HG02610 (cell line): ENCODE measurements around the gene RABGGTB.
"Not testable (repeated sequence)": the region's sequence is repeated elsewhere in the genome, so short reads cannot be mapped to it uniquely, and the experiment has no call there.

Experiments used
- ATAC-seq: cut with Tn5 transposase; IDR thresholded peaks from one replicate; pipeline ENCODE4 v1.9.1; 2021; ENCODE audit warnings: mild to moderate bottlenecking, moderate library complexity; ENCODE audit not compliant: unreplicated experiment

The RABGGTB gene

DNA sequence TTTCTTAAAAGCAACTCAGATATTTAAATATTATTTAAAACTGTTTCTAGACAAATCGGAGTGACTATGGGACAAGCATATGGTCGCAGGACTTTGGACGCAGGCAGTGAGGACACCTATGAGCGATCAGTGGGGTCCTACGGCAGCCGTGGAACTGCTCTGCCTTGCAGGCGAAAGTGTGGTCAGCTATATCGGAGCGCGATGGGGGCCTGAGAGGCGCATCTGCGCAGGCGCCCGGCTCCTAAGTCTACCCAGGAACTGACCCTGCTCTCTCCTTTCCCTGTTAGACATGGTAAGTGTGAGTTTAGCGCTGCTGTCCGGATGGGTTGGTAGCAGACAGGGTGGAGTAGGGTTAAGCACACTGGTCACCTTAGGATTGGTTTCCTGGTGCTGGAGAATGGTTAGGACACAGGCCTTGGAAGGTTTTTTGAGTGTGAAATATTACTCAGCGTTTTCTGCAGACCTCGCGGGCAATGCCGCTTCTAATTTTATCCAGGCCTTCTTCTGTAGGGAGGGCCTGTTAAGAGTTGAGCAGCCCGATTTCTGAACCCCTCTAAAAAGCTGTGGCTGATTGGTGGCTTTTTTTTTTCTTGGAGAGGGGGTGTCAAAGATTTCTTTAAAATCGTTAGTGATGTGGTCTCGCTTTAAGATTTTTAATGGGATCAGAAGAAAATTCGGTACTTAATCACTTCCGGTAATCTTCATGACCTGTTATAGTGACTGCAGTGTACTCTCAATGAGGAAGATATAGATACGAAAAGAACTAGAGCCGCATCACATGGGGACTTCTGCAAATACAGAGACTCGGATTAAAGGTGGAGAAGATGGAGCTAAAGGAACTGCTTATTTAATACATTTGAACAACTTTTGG lies at the start of gene RABGGTB:
TSS of gene RABGGTB (plus strand) at position 274 of the 871 bp plus-strand sequence. CDS start at position 290, 16 bp downstream.
- ATAC-seq = peak; percentile 58

DNA sequence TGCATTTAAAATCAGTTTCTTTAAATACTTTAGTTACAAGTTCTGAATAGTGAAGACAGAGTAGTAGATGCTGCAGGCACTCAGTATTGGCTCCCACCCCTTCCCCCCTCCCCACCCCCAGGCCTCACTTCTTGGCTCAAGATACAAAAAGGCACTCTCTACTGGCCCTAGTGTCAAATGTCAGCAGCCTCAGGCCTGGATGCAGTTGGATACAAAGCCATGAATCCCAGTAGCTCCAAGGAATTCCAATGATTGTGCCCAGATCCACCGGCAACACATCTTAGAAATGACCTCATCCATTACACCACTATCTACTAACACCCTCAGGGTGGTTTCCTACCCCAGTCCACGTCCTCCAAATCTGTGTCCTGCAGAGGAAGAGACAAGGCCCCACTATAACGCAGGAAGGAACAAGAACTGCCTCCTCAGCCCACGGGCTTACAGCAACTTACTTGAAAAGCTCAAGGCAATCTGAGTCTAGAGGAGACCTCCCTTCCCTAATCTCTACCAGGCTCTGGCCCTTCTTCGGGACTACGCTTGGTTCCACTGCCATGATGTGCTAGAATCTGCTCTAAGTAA lies 43.9 kb upstream of the RABGGTB start:
- ATAC-seq = no peak

DNA sequence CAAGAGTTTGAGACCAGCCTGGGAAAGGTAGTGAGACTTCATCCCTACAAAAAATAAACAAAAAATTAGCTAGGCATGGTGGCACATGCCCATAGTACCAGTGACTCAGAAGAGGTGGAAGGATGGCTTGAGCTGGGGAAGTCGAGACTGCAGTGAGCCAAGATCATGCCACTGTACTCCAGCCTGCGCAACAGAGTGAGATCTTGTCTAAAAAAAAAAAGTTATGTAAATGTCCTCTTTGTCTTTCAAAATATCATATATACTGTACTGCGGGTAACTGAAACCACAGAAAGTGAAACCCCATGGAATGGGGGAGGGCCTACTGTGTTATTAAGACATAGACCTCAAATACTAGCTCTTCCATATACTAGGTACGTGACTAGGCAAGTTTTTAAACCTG lies 40.8 kb upstream of the RABGGTB start:
- no peak for ATAC-seq

DNA sequence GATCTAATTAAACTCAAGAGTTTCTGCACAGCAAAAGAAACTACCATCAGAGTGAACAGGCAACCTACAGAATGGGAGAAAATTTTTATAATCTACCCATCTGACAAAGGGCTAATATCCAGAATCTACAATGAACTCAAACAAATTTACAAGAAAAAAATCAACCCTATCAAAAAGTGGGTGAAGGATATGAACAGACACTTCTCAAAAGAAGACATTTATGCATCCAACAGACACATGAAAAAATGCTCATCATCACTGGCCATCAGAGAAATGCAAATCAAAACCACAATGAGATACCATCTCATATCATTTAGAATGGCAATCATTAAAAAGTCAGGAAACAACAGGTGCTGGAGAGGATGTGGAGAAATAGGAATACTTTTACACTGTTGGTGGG lies 28.8 kb upstream of the RABGGTB start:
- ATAC-seq = not testable (repeated sequence)

DNA sequence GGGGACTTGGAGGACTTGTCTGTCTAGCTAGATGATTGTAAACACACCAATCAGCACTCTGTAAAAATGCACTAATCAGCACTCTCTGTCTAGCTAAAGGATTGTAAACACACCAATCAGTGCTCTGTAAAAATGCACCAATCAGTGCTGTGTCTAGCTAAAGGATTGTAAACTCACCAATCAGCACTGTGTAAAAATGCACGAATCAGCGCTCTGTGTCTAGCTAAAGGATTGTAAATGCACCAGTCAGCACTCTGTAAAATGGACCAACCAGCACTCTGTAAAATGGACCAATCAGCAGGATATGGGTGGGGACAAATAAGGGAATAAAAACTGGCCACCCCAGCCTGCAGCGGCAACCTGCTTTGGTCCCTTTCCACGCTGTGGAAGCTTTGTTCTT lies 27.5 kb upstream of the RABGGTB start:
- not testable (repeated sequence) for ATAC-seq

DNA sequence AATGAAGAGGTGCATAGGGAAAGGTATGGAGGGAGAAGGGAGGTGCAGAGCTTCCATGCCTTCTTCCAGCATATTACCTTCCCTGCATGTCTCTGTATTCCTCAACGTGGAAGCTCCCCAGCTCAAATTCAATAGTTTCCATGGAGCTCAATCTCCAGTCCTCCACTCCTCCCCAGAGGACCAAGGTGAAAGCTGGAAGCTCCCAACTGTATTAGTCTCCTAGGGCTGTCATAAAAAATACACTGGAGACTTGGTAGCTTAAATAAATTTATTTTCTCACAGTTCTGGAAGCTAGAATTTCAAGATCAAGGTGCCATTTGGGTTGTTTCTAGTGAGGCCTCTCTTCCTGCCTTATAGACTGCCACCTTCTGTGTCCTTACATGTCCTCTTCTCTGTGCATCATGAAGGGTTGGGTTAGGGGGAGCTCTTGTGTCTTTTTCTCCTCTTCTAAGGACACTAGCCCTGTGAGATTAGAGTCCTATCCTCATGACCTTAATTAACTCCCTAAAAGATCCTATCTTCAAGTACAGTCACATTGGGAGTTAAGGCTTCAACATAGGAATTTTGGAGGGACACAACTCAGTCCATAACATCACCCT lies 21.9 kb upstream of the RABGGTB start:
- no peak for ATAC-seq

DNA sequence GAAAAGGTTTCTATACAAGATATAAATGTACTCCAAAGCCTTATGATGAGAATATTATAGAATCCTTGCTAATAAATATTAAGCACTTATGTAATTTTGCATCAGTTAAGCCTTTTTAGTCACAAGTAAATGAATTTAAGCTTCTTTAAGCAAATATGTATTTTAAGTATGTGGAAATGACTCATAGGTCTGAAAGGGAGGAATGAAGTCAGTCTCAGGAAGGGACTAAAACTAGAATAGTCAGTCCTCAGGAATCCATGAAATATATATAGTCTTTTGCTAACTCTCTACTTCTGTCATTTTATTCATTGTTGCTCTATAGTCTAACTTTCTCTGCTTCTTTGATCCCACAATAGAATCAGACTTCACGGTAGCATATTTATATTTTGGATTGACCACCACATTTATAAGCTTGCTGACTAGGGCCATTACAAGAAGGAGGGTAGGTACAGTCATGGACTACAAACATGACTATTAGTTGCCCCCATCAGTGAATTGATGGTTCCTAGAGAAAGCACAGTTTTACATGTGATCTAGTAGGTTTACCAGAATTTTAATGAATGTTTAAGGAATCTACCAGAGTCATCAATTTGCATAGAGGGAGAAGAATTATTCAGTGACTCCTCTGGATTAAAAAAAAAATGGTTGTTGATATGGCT lies 20.2 kb upstream of the RABGGTB start:
- ATAC-seq = no peak

DNA sequence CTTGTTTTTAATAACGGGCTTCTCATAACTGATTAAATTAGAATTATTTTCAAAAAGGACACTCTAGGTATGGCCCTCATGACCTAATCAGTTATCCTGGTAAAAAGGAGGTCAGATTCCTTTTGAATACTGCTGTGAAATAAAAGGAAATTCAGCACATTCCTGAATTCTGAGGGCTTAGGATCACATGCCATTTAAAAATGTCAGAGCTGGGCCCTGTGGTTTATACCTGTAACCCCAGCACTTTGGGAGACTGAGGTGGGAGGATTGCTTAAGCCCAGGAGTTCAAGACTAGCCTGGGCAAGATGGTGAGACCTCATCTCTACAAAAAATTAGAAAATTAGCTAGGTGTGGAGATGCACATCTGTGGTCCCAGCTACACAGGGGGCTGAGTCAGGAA lies 18.0 kb upstream of the RABGGTB start:
- no peak for ATAC-seq

DNA sequence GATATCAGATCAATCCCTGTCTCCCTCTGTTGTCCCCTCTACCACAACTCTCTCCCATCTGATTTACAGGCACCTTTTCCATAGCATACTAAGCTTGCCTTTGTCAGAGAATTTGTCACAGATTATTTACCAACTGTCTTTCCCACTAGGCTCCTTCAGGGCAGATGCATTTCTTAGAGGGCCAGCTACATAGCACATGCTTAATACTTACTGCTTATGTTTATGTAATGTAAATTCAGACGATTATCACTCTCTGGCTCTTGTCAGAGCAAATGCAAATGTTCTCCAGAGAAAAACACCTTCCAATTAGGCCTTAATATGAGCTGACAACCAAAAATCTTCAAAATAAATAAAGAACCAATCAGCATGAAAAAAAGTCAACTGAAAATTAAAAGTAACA lies 15.3 kb upstream of the RABGGTB start:
- no peak for ATAC-seq

DNA sequence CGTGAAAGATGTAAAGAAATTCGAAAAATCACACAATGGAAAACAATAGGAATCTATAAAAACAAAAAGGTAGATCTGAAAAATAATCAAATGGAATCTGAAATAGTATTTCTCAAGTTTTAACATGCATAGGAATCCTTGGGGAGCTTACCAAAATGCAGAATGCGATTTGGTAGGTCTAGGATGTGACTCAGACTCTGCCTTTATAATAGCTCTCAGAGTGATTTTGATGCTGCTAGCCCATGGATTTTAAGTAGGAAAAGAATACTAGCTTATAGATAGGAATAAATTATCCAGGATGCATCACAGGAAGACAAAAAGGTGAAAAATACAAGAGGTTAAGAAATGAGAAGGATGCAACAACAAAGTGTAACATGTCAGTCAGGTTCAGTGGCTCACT lies 14.1 kb upstream of the RABGGTB start:
- no peak for ATAC-seq

DNA sequence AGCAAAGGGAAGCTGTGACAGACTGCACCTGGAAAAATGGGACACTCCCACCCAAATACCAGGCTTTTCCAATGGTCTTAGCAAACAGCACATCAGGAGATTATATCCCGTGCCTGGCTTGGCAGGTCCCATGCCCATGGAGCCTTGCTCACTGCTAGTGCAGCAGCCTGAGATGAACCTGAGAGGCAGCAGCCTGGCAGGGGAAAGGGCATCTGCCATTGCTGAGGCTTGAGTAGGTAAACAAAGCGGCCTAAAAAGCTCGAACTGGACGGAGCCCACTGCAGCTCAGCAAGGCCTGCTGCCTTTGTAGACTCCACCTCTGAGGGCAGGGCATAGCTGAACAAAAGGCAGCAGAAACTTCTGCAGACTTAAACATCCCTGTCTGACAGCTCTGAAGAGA lies 8.2 kb upstream of the RABGGTB start:
- not testable (repeated sequence) for ATAC-seq

DNA sequence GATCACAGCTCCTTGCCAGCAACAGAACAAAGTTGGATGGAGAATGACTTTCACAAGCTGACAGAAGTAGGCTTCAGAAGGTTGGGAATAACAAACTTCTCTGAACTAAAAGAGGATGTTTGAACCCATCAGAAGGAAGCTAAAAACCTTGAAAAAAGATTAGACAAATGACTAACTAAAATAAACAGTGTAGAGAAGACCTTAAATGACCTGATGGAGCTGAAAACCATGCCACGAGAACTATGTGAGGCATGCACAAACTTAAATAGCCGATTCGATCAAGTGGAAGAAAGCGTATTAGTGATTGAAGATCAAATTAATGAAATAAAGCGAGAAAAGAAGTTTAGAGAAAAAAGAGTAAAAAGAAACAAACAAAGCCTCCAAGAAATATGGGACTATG lies 7.4 kb upstream of the RABGGTB start:
- not testable (repeated sequence) for ATAC-seq

DNA sequence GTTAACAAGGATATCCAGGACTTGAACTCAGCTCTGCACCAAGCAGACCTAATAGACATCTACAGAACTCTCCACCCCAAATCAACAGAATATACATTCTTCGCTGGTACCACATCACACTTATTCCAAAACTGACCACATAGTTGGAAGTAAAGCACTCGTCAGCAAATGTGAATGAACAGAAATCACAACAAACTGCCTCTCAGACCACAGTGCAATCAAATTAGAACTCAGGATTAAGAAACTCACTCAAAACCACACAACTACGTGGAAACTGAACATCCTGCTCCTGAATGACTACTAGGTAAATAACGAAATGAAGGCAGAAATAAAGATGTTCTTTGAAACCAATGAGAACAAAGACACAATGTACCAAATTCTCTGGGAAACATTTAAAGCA lies 5.9 kb upstream of the RABGGTB start:
- ATAC-seq = not testable (repeated sequence)

DNA sequence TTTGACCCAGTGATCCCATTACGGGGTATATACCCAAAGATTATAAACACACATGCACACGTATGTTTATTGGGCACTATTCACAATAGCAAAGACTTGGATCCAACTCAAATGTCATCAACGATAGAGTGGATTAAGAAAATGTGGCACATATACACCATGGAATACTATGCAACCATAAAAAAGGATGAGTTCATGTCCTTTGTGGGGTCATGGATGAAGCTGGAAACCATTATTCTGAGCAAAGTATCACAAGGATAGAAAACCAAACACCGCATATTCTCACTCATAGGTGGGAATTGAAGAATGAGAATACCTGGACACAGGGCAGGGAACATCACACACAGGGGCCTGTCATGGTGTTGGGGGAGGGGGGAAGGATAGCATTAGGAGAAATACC lies 2.1 kb upstream of the RABGGTB start:
- not testable (repeated sequence) for ATAC-seq

DNA sequence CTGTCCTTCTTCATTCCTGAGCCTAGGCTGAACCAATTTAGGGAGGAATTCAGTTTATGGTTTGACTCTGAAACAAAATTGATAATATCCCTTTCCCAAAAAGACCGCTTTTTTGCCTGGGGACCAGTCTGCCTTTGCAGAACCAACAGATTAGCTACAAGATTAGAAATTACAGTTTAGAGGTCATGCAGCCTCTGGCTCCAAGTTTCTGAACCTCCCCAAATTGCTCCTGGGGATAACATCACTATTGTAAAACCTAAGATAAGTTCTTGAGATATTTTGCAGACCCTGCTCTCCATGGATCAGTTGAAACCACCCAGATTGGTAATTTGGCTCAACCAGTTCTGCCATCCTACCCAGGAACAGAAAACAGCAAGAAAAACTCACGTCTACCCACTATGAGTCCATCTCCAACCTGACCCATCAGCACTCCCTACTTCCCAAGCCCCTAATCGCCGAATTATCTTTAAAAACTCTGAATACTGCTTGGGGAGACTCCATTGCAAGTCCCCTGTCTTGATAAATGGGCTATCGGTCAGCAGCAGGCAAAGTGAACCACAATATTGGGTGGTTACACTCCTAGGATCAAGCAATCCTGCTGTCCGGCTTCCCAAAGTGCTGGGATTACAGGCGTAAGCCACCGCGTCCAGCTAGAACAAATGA lies 605 bp upstream of the RABGGTB start:
- peak; percentile 11 for ATAC-seq

DNA sequence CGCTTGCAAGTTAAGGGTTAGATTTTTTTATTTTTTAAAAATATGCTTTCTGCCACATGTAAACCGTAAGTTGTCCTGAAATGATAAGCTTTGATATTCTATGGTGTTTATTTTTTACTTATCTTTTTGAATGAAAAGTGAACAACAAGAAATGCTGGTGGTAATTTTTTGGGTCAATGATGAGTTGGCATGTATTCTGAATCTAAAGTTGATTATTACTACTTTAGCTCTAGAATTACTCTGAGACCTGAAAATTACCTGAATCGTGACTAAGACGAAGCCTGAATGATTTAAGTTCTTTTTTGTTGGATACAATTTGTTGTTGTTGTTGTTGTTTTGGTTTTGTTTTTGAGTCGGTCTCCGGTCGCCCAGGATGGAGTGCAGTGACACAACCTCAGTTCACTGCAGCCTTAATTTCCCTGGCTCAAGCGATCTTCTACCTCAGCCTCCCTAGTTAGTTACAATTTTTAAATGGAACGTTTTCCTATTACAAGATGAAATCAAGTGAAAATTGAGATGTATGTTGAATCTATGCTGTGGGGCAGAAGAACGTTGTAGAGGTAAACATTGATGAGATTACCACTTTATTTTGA lies 941 bp downstream of the RABGGTB start:
- no peak for ATAC-seq

DNA sequence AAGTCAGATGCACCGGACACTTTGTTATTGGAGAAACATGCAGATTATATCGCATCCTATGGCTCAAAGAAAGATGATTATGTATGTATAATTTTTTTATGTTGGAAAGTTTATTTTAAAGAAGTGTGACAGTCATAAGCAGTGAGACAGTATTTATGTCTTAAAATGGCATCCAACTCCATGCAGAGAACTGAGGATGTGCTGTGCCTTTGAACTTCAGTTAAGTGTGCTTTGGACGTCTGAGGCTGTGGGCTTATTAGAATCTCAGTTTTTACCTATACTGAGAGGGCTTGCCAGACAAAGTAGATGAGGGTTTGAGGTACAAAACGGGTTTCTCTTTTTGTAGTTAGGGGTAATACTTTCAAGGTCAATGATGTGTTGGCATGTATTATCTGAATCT lies 1.5 kb downstream of the RABGGTB start:
- ATAC-seq = no peak

DNA sequence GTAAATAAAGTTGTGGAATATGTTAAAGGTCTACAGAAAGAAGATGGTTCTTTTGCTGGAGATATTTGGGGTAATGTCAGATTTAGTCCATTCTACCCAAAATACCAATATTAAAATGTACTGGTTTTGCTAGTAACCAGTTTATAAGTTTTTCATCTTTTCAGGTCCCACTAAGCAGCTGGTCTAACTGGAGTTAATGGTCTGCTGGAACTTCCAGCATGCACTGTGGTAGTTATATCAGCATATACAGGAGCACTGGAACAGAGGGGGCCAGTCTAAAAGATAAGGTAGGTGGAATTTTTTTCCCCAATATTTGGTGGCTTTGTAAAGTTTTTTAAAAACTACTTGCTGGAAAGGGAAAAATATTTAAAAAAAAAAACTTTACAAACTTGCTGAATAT lies 3.9 kb downstream of the RABGGTB start:
- no peak for ATAC-seq

DNA sequence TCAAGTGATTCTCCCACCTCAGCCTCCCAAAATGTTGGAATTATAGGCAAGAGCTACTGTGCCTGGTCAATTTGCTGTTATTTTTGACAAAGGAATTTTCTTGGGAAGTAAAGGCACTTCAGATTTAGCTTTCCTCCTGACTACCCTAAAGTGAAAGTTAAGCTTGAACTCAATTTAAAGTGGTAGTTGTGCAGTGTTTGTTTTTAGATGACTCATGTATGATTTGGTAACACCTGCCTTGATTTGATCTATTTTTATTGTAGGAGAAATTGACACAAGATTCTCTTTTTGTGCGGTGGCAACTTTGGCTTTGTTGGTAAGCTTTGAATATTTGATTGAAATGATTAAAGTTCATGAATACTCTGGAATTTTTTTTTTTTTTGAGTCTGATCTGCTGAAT lies 5.0 kb downstream of the RABGGTB start:
- ATAC-seq = no peak

DNA sequence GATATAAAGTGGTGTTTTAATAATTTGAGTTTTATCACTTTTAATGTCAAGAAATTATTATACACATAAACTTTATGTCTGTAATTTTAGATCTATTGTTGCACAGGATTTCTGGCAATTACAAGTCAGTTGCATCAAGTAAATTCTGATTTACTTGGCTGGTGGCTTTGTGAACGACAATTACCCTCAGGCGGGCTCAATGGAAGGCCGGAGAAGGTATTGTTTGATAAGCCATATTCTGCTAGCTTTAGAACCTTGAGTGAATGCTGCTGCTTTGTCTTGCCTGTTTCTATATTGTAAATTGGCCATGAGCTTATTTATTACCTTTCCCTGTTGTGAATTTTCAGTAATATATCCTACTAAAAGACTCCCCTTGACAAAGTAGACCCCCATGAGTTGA lies 6.0 kb downstream of the RABGGTB start:
- ATAC-seq = no peak

DNA sequence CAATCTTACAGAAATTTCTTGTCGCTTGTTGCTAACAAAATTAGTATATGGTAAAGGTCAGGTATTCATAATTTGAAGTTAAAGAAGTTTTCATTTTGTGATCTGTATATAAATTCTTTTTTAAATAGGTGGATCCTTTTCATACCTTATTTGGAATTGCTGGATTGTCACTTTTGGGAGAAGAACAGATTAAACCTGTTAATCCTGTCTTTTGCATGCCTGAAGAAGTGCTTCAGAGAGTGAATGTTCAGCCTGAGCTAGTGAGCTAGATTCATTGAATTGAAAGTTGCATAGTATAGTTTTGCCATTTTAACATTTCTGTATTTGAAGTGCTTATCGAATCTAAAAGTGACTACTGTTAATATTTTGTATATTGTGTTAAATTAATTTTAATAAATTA lies 8.3 kb downstream of the RABGGTB start:
- ATAC-seq = no peak
